NK-92 (cell line): ENCODE data around the gene CCAR1.
A peak's percentile ranks its signal among the peaks of the same experiment; 100 is the strongest.
"Not testable (repeated sequence)": the region's sequence is repeated elsewhere in the genome, so short reads cannot be mapped to it uniquely, and the experiment has no call there.

Experiments used
- DNase-seq: peaks from one replicate; lab custom pipeline; 2025; ENCODE audit not compliant: unreplicated experiment; lab: John Stamatoyannopoulos, UW

CCAR1 gene, protein sequence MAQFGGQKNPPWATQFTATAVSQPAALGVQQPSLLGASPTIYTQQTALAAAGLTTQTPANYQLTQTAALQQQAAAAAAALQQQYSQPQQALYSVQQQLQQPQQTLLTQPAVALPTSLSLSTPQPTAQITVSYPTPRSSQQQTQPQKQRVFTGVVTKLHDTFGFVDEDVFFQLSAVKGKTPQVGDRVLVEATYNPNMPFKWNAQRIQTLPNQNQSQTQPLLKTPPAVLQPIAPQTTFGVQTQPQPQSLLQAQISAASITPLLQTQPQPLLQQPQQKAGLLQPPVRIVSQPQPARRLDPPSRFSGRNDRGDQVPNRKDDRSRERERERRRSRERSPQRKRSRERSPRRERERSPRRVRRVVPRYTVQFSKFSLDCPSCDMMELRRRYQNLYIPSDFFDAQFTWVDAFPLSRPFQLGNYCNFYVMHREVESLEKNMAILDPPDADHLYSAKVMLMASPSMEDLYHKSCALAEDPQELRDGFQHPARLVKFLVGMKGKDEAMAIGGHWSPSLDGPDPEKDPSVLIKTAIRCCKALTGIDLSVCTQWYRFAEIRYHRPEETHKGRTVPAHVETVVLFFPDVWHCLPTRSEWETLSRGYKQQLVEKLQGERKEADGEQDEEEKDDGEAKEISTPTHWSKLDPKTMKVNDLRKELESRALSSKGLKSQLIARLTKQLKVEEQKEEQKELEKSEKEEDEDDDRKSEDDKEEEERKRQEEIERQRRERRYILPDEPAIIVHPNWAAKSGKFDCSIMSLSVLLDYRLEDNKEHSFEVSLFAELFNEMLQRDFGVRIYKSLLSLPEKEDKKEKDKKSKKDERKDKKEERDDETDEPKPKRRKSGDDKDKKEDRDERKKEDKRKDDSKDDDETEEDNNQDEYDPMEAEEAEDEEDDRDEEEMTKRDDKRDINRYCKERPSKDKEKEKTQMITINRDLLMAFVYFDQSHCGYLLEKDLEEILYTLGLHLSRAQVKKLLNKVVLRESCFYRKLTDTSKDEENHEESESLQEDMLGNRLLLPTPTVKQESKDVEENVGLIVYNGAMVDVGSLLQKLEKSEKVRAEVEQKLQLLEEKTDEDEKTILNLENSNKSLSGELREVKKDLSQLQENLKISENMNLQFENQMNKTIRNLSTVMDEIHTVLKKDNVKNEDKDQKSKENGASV

DNA sequence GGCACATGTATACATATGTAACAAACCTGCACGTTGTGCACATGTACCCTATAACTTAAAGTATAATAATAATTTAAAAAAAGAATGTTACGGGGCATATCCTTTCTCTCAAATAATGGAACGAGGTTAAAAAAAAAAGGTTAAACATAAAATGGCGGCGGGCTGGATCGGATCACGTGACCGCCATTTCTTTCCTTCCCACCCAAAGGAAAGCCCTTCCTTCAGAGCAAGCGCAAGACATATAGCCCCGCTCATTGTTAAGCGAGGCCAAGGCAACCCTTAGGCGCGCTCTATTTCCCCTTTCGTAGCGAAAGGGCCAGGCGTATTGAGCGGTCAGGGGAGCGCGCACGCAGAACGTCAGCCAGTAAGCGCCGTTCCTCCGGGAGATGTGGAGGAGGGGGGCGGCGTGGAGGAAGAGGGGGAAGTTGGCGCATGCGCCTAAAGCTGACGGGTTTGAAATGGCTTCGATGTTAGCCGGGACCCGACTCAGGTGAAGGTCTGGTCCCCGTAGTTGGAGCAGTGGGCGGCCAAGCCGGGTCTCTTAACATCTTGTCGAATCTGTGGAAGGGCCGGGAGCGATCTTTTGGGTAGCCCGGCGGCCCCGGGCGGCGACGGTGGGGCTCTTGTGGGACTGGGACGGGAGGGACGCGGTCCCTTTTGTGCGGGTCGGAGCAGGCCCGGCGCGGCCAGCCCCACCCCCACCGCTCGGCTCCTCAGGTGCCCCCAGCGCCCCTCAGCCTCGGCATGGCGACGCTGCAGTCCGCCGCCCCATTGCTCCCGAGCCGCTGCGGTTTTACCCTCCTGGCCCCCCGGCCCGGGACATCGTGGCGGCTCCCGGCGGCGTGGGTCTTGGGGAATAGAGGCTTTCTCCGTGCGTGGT, at the start of gene CCAR1:
Gene CCAR1 (plus strand): TSS at position 447 of the 880 bp plus-strand sequence. CDS start 1,266 bp downstream, outside the sequence.
- DNase-seq, result peak; percentile 82

DNA sequence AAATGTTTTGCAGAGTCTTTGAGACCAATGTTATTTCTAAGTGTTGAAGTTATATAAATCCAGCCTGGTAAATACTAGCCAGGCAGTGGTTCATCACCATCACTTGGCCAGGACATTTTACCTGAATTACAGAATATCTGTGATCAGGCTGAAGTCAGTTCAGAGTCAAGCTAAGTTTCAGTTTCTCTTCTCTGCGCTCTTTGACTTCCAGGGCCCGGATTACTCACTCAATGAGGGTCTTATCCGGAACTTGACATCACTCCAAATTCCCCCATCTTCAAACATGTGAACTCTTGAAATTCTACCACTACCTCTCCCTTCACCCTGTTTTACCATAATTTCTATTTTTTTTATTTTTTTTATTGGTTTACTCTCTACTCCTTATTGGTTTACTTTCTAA, 36.6 kb upstream of the CCAR1 start:
- no peak for DNase-seq

DNA sequence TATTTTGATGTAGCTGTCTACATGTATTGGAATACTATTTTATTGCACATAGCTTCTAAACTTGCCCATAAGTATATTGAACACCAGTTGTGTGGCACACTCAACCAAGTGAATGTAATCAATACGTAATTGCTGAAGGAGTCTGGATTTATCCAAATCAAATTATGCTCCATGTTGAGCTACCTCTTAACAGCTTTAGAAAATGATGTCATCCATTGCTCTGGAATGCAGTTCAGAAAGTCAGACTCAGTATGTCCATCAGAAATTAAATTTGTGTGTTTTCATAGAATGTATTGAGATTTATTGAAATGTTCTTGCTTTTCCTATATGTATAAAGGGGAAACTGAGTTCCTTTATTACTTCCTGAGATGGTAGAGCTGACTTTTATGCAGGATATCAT, 25.0 kb upstream of the CCAR1 start:
- no peak for DNase-seq

DNA sequence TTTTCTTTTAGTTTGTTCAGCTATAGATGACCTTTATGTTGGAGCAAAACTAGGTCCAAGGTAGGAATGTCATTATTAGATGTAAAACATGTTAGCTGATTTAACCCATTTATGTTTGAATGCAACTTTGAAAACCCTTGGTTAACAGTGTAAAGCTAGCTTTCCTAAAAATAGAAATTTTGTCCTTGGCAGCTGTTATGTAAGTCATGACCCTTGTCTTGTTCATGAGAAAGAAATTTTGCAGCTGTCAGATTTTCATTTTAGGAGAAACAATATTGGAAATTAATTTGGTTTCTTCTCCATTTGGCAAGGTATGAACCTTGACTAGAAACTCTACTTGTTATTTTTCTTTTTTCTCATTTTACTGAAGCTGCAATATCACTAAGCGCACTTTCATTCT, 23.9 kb upstream of the CCAR1 start:
- DNase-seq, result no peak

DNA sequence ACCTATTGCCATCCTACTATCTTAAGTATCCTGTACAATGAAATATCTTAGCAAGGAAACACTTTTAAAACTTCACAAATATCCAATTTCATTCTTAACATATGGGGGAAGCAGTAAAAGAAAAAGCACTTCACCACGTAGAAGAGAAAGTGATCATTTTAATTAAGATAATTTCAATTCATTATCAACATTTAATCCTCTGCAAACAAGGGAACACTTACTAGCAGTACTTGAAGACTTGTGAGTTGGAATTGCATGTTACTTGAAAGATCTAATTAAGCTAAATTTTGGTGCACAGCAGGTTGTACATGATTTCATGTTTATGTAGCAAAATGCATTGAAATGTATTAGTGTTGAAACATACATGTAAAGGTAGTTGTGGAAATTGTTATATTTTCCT, 20.8 kb upstream of the CCAR1 start:
- DNase-seq, result no peak

GRCh38 chr10:68705548-68705947, 15.5 kb upstream of the CCAR1 start:
- no peak for DNase-seq

DNA sequence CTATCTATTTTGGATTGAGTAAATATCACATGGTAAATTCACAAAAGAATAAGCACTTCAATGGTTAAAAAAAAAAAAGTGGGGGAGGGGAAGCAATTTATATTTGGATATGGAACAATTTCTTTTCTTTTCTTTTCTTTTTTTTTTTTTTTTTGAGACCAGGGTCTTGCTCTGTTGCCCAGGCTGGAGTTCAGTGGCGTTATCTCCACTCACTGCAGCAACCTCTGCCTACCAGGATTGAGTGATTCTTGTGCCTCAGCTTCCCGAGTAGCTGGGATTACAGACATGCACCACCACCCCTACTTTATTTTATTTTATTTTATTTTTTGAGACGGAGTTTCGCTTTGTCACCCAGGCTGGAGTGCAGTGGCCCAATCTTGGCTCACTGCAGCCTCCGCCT, 12.1 kb upstream of the CCAR1 start:
- not testable (repeated sequence) for DNase-seq

GRCh38 chr10:68713065-68713464, 8.0 kb upstream of the CCAR1 start:
- DNase-seq, result not testable (repeated sequence)

- no peak for DNase-seq
Measured at GRCh38 chr10:68717435-68717834, 3.6 kb upstream of the CCAR1 start.

DNA sequence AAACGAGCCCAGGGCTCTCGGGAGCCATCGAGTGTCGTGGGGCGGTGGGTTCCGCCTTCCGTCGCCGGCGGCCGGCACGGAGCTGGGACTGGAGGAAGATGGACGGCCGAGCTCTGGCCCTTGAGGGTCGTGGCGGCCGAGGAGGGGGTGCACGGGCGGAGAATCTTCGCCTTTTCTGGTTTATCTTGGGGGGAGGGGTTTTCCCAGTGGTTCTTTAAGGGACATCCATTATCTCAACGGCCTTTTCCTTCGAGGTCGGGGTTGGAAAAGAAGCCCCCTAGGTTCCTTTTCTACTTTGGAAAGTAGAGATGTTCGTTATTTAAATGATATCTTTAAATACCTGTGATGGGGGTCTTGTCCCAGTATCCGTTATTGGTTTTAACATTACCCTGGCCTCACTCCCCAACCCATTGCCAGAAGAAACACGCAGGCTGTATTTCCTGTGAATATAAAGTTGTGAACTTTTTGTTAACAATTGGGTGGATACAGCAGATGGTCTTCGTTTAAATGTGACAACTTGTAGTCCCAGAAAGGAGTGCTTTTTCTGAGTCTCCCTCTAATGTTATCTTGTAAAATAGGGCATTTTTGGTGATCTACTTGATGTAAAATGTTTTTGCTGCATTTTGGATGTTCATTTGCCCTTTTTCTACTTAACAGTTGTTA, 765 bp downstream of the CCAR1 start:
- no peak for DNase-seq

- no peak for DNase-seq
Measured at GRCh38 chr10:68725016-68725415, 4.0 kb downstream of the CCAR1 start.

GRCh38 chr10:68727146-68727545, 6.1 kb downstream of the CCAR1 start:
- no peak for DNase-seq

- DNase-seq, result no peak
Measured at GRCh38 chr10:68732651-68733050, 11.6 kb downstream of the CCAR1 start.

DNA sequence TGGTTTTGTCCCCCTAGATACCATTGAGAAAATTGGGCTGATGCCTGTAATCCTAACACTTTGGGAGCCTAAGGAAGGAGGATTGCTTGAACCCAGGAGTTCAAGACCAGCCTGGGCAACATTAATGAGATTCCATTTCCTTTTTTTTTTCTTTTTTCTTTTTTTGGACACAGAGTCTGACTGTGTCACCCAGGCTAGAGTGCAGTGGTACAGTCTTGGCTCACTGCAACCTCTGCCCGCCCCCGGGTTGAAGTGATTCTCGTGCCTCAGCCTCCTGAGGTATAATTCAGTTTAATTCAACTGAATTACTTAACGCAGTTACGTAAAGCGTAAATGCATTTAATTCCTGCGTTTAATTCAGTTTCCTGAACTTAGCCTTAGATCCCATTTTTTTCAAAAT, 13.3 kb downstream of the CCAR1 start:
- no peak for DNase-seq

GRCh38 chr10:68735119-68735518, 14.1 kb downstream of the CCAR1 start:
- no peak for DNase-seq

DNA sequence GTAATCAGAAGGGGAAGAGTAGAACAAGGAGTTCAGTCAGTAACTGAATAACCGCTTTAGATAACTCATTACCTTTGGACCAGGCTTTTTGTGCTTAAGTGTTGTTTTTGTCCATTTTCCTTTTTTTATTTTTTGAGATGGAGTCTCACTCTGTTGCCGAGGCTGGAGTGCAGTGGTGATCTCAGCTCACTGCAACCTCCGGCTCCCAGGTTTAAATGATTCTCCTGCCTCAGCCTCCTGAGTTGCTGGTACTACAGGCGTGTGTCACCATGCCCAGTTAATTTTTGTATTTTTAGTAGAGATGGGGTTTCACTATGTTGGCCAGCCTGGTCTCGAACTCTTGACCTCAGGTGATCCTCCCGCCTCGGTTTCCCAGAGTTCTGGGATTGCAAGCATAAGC, 14.7 kb downstream of the CCAR1 start:
- not testable (repeated sequence) for DNase-seq

GRCh38 chr10:68740676-68741075, 19.6 kb downstream of the CCAR1 start:
- not testable (repeated sequence) for DNase-seq

DNA sequence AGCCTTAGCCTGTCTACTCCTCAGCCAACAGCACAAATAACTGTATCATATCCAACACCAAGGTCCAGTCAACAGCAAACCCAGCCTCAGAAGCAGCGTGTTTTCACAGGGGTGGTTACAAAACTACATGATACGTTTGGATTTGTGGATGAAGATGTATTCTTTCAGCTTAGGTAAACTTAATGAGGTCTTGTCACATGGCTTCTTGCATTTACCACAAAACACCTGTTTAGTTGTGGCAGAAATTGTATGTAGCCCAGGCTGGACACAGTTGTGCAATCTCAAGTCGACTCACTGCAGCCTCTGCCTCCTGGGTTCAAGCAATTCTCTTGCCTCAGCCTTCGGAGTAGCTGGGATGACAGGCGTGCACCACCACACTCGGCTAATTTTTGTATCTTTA, 21.4 kb downstream of the CCAR1 start:
- DNase-seq, result no peak

DNA sequence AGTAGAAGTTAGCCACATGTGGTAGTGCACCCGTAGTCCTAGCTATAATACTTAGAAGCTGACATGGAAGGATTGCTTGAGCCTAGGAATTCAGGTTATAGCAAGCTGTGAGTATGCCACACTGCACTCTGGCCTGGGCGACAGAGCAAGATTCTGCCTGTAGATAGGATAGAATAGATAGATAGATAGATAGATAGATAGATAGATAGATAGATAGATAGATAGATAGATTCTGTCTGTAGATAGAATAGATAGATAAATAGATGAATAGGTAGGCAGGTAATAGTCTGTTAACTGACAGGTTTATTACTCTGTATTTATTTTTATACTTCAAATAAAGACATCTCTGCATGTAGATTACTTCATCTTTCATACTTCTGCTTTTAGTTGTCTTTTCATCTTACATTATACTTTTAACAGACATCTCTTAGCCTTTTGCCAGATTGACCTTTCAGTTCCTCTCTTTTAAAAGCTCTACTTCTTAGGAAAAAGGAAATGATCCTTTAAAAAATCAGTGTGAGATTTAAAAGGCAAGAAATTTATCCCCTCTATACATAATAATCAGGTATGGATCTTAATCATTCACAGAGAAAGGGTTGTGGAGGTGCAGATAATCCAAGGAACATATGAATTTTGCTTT, 31.8 kb downstream of the CCAR1 start:
- DNase-seq, result no peak

- no peak for DNase-seq
Measured at GRCh38 chr10:68756246-68756645, 35.2 kb downstream of the CCAR1 start.
